DMS53 treated with DMSO at 0.1 percent for 48 hours (cell line): ENCODE measurements around the gene FHOD3.
"Not testable (repeated sequence)": the region's sequence is repeated elsewhere in the genome, so short reads cannot be mapped to it uniquely, and the experiment has no call there.

Source experiments
- DNase-seq: peaks from one replicate; lab custom pipeline; 2025; ENCODE audit not compliant: unreplicated experiment; lab: John Stamatoyannopoulos, UW

Gene FHOD3

GRCh38 chr18:36688020-36688965 is 390.8 kb downstream of the FHOD3 start:
- peak; percentile 65 for DNase-seq

GRCh38 chr18:36692371-36692770 is 394.9 kb downstream of the FHOD3 start:
- DNase-seq, result no peak

- DNase-seq, result no peak
Observed at GRCh38 chr18:36692921-36693332, 395.4 kb downstream of the FHOD3 start.

- peak; percentile 95 for DNase-seq
Observed at GRCh38 chr18:36693931-36694620, 396.6 kb downstream of the FHOD3 start.

GRCh38 chr18:36695806-36696205 is 398.3 kb downstream of the FHOD3 start:
- no peak for DNase-seq

- no peak for DNase-seq
Observed at GRCh38 chr18:36697905-36698304, 400.4 kb downstream of the FHOD3 start.

GRCh38 chr18:36700955-36701354 is 403.4 kb downstream of the FHOD3 start:
- no peak for DNase-seq

GRCh38 chr18:36702401-36703013 is 405.0 kb downstream of the FHOD3 start:
- no peak for DNase-seq

- DNase-seq, result no peak
Observed at GRCh38 chr18:36704156-36704555, 406.6 kb downstream of the FHOD3 start.

GRCh38 chr18:36706134-36706881 is 408.8 kb downstream of the FHOD3 start:
- no peak for DNase-seq

GRCh38 chr18:36708366-36708765 is 410.9 kb downstream of the FHOD3 start:
- no peak for DNase-seq

GRCh38 chr18:36709315-36709714 is 411.8 kb downstream of the FHOD3 start:
- DNase-seq, result no peak

GRCh38 chr18:36711014-36711725 is 413.7 kb downstream of the FHOD3 start:
- DNase-seq, result no peak

- no peak for DNase-seq
Observed at GRCh38 chr18:36711813-36712444, 414.4 kb downstream of the FHOD3 start.

- no peak for DNase-seq
Observed at GRCh38 chr18:36714476-36714875, 417.0 kb downstream of the FHOD3 start.

- DNase-seq, result no peak
Observed at GRCh38 chr18:36717422-36718110, 420.1 kb downstream of the FHOD3 start.

- no peak for DNase-seq
Observed at GRCh38 chr18:36718705-36719328, 421.3 kb downstream of the FHOD3 start.

- DNase-seq, result no peak
Observed at GRCh38 chr18:36719630-36720029, 422.1 kb downstream of the FHOD3 start.

GRCh38 chr18:36721351-36721750 is 423.8 kb downstream of the FHOD3 start:
- DNase-seq, result not testable (repeated sequence)
